Right atrium auricular region (tissue), 2 donors: ENCODE measurements around the gene RPS6KL1. TPM values are rescaled to one million over a fixed set of nuclear protein-coding genes. Genes with fewer than 3 reads are reported as not detected.
A peak's percentile ranks its signal among the peaks of the same experiment; 100 is the strongest.

Experiments
- DNase-seq: peaks from one replicate; pipeline ENCODE4 v3.0.0-alpha.2; 2019; ENCODE audit warnings: low spot score
- H3K27ac ChIP-seq, 2 donors: fragments of 200-600 bp; sonication (generic); 1 replicate in 1 of 2; 2 replicates in 1 of 2; pipeline ENCODE4 v1.5.1; 2016 to 2019
- H3K27me3 ChIP-seq, 2 donors: fragments of 200-600 bp; sonication (generic); one replicate each; pipeline versions ENCODE4 v1.5.1 to v1.6.0; 2017 to 2019
- H3K36me3 ChIP-seq: fragments of 200-600 bp; sonication (generic); one replicate; pipeline ENCODE4 v1.5.1; 2016
- H3K4me1 ChIP-seq, 2 donors: fragments of 200-600 bp; sonication (generic); one replicate each; pipeline versions ENCODE4 v1.5.1 to v1.6.0; 2017 to 2019
- H3K4me3 ChIP-seq, 2 donors: fragments of 200-600 bp; sonication (generic); 1 replicate in 1 of 2; 2 replicates in 1 of 2; pipeline ENCODE4 v1.5.1; 2017 to 2019; ENCODE audit warnings: mild to moderate bottlenecking in 1 of 2, moderate library complexity in 1 of 2
- H3K9me3 ChIP-seq, 2 donors: fragments of 200-600 bp; sonication (generic); one replicate each; pipeline ENCODE4 v1.5.1; 2019
- CTCF ChIP-seq, 2 donors: fragments of 200-600 bp; sonication (generic); IDR thresholded peaks; one replicate each; pipeline ENCODE4 v1.5.1; 2019; ENCODE audit warnings: antibody characterized with exemption in 2 of 2
- total RNA-seq, 2 donors: library from RNA; depleted of rRNA; stranded (reverse); fragments of >200 nt; gene quantifications; one replicate each; pipeline ENCODE4 v1.1.0, GENCODE V29; 2016

The RPS6KL1 gene
- total RNA-seq, 2 donors from 2014 or later: 7.6 to 10.3 TPM

- Histone ChIP-seq H3K4me1 (peaks cover 0 to 35% of the 10 kb centered on the region in 2 donors), H3K4me3 (no peak overlapping the region), H3K27me3 (no peaks in the 10 kb centered on the region), H3K9me3 (no peaks in the 10 kb centered on the region), H3K36me3 (no peaks in the 10 kb centered on the region), H3K27ac (peak overlapping the region; percentile 23 to 71)
- DNase-seq: no peak
- no peak for TF ChIP-seq CTCF (IDR thresholded peaks at IDR 0.05)
These were observed 7.6 kb downstream of the RPS6KL1 start for GRCh38 chr14:74915426-74915825.

- TF ChIP-seq CTCF (IDR thresholded peaks at IDR 0.05): peak; percentile 55 to 87
- H3K9me3 ChIP-seq: no peaks in the 10 kb centered on the region
- H3K4me1 ChIP-seq: peaks cover 0 to 38% of the 10 kb centered on the region in 2 donors
- H3K4me3 ChIP-seq: no peak overlapping the region
- peak overlapping the region; percentile 14 to 55 for H3K27ac ChIP-seq
- H3K36me3 ChIP-seq: no peaks in the 10 kb centered on the region
- DNase-seq: peak; percentile 84
- H3K27me3 ChIP-seq: no peaks in the 10 kb centered on the region
These were observed 9.0 kb downstream of the RPS6KL1 start for GRCh38 chr14:74913986-74914573.

GRCh38 chr14:74913393-74913910, 9.6 kb downstream of the RPS6KL1 start:
- Histone ChIP-seq H3K27me3 (no peaks in the 10 kb centered on the region), H3K4me3 (no peak overlapping the region), H3K36me3 (no peaks in the 10 kb centered on the region), H3K27ac (no peak overlapping the region), H3K4me1 (peaks cover 0 to 42% of the 10 kb centered on the region in 2 donors), H3K9me3 (no peaks in the 10 kb centered on the region)
- no peak for DNase-seq
- no peak for TF ChIP-seq CTCF (IDR thresholded peaks at IDR 0.05)

- no peaks in the 10 kb centered on the region for H3K36me3 ChIP-seq
- H3K4me3 ChIP-seq: no peak overlapping the region
- no peak for TF ChIP-seq CTCF (IDR thresholded peaks at IDR 0.05)
- no peak for DNase-seq
- H3K4me1 ChIP-seq: peaks cover 0 to 42% of the 10 kb centered on the region in 2 donors
- H3K27ac ChIP-seq: no peak overlapping the region
- no peaks in the 10 kb centered on the region for H3K9me3 ChIP-seq
- H3K27me3 ChIP-seq: no peaks in the 10 kb centered on the region
These were observed 10.3 kb downstream of the RPS6KL1 start for GRCh38 chr14:74912801-74913200.

GRCh38 chr14:74912111-74912510, 10.9 kb downstream of the RPS6KL1 start:
- H3K4me1 ChIP-seq: peaks cover 0 to 42% of the 10 kb centered on the region in 2 donors
- DNase-seq: no peak
- H3K9me3 ChIP-seq: no peaks in the 10 kb centered on the region
- TF ChIP-seq CTCF (IDR thresholded peaks at IDR 0.05): no peak
- no peaks in the 10 kb centered on the region for H3K27me3 ChIP-seq
- no peak overlapping the region for H3K27ac ChIP-seq
- H3K4me3 ChIP-seq: no peak overlapping the region
- H3K36me3 ChIP-seq: no peaks in the 10 kb centered on the region

- H3K27me3 ChIP-seq: no peaks in the 10 kb centered on the region
- TF ChIP-seq CTCF (IDR thresholded peaks at IDR 0.05): no peak
- H3K27ac ChIP-seq: no peak overlapping the region
- no peaks in the 10 kb centered on the region for H3K9me3 ChIP-seq
- no peaks in the 10 kb centered on the region for H3K36me3 ChIP-seq
- no peak overlapping the region for H3K4me3 ChIP-seq
- peaks cover 0 to 42% of the 10 kb centered on the region in 2 donors for H3K4me1 ChIP-seq
- no peak for DNase-seq
These were observed 11.4 kb downstream of the RPS6KL1 start for GRCh38 chr14:74911704-74912103.
